Epithelial cell of alveolus of lung (primary cell): ENCODE measurements around the gene PSPN. TPM values are rescaled to one million over a fixed set of nuclear protein-coding genes. Genes with fewer than 3 reads are reported as not detected.

Experiments
- total RNA-seq: library from RNA; depleted of rRNA; stranded (reverse); fragments of >200 nt; gene quantifications from 2 replicates; pipeline ENCODE4 v1.2.1, GENCODE V29; 2015

Gene PSPN, protein sequence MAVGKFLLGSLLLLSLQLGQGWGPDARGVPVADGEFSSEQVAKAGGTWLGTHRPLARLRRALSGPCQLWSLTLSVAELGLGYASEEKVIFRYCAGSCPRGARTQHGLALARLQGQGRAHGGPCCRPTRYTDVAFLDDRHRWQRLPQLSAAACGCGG
- total RNA-seq = 0.26 and 1.4 TPM in 2 replicates

DNA sequence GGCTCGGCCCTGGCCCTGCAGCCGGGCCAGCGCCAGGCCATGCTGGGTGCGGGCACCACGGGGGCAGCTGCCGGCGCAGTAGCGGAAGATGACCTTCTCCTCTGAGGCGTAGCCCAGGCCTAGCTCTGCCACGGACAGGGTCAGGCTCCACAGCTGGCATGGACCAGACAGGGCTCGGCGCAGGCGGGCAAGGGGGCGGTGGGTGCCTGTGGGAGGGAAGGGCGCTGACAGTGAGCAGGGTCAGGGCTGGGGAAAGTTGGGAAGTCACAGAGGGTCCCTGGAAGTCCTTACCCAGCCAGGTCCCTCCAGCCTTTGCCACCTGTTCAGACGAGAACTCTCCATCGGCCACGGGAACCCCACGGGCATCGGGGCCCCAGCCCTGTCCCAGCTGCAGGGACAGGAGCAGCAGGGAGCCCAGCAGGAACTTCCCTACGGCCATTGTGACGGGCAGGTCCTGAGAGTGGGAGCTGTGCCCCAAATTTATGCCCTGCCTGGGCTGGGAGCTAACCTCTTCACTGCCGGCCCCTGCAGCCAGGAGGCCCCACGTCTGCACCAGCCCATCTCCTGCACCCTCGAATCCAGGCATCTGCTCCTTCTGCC, at the start of gene PSPN:
PSPN (minus strand) TSS at position 523 of the 600 bp plus-strand sequence; CDS start at position 439, 84 bp downstream.

DNA sequence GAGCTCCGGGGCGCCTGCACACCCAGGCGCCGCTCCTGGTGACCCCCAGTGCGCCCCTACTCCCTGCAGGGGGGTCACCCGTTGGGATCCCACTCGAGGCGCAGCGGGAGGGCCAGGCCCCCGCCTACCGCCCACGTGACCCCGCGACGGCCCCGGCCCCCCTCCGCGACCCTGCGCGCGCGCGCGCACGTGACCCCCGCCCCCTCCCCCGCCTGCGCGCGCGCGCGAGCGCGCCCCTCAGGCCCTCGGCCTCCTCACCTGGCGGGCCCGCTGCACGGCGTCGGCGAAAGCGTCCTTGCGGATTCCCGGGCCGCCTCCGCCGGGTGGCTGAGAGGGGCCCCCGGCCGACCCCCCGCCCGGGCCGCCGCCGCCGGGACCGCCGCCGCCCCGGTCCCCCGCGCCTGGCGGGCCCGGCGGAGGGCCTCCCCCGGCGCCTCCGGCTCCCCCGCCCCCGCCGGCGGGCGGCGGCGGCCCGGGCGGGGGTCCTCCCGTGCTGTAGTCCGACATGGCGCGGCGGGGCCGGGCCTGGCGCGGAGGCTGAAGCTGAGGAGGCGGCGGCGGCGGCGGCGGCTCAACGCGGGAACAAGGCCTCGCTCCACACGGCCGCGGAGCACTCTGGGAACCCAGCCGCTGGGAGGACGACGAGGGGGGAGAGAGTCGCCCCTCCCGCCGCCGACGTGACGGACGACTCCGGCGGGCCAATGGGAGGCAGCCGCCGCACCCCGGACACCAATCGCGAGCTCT, 48.6 kb upstream of the PSPN start, which contains the start of gene KHSRP:
KHSRP (minus strand) TSS at position 617 of the 744 bp plus-strand sequence; CDS start at position 507, 110 bp downstream.

DNA sequence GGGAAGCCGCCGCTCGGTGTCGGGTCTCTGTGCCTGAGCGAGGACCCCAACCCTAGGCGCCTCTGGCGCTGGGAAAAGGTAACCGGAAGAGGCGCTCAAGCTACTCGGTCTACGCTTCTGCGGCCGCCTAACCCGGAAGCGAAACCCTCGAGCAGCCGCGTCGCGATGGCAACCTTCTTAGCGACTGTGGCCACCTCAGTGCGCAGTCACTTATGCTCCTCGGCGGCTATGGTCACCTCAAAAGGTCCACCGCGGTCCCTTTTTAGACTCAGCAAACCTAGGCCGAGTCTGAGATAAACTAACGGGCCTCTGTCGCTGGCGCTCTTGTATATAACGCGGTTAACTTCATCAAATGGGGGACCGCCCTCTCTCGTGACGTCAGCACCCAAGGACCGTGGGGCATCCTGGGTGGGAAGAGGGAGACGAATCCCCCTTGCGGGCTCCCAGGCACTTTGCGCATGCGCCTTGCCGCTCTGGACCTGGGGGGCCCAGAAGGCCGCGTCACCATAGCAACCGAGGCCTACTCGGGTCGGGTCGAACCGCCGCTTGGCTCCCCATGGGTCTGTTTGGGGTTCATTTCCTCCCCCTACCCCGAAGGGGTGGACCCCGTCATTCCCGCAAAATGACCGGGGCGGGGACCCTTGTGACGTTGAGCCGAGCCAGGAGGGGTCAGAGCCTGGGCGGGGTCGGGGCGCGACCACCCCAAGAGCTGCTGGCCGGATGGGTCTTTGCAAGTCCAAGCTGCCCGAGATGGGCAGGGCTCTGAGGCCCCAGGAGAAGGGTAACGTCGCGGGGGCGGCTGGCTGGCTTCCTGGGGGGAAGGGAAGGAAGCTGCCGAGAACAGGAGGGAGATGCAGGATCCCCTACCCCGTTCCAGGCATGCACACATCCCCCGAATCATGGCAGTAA, 17.6 kb upstream of the PSPN start, which contains the start of gene GTF2F1:
GTF2F1 (minus strand) TSS at position 91 of the 909 bp plus-strand sequence. CDS start 169 bp downstream, outside the sequence.

DNA sequence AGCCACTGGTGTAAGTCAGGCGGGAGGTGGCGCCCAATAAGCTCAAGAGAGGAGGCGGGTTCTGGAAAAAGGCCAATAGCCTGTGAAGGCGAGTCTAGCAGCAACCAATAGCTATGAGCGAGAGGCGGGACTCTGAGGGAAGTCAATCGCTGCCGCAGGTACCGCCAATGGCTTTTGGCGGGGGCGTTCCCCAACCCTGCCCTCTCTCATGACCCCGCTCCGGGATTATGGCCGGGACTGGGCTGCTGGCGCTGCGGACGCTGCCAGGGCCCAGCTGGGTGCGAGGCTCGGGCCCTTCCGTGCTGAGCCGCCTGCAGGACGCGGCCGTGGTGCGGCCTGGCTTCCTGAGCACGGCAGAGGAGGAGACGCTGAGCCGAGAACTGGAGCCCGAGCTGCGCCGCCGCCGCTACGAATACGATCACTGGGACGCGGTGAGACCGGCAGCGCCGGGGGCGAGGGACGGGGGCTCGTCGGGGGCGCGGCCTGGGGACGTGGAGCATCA, 3.1 kb downstream of the PSPN start, which contains the start of gene ALKBH7:
ALKBH7 (plus strand) TSS at position 201 of the 502 bp plus-strand sequence; CDS start at position 228, 27 bp downstream.

DNA sequence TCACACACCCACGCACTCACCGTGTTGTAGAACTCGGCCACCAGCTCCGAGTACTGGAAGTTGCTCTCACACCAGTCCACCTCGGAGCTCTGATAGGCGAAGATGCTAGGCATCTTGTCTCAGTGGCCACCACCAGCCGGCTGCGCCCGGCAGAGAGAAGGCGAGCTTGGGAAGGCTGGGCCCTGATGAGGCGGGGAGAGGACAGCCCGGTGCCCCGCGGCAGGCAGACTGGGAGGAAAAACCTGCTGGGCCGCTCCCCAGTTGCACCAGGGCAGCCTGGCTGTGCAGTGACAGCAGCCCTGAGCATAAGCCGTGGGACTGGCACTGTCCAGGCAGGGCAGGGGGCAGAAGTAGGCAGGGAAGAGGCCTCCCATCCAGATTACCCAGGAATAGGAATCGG, 42.3 kb downstream of the PSPN start, which contains the start of gene ACER1:
ACER1 (minus strand) TSS at position 174 of the 400 bp plus-strand sequence; CDS start at position 113, 61 bp downstream.

Other genes starting within 250 kb of the PSPN start
- gene ACSBG2, start 240.3 kb downstream of the PSPN start, total RNA-seq = not detected in 2 replicates
- gene MLLT1, start 96.0 kb downstream of the PSPN start, total RNA-seq = 20.4 and 44.3 TPM in 2 replicates
- not detected in 2 replicates for gene ACER1, start 42.3 kb downstream of the PSPN start, total RNA-seq
- gene CLPP, start 14.4 kb downstream of the PSPN start, total RNA-seq = 128 and 177 TPM in 2 replicates
- gene ALKBH7, start 3.1 kb downstream of the PSPN start, total RNA-seq = 67.6 and 91.1 TPM in 2 replicates
- gene GTF2F1, start 17.2 kb upstream of the PSPN start, total RNA-seq = 37.9 and 71.2 TPM in 2 replicates
- gene KHSRP, start 48.9 kb upstream of the PSPN start, total RNA-seq = 182 and 196 TPM in 2 replicates
- gene SLC25A41, start 57.8 kb upstream of the PSPN start, total RNA-seq = not detected in 2 replicates
- 34.1 and 79.8 TPM in 2 replicates for gene SLC25A23, start 83.9 kb upstream of the PSPN start, total RNA-seq
- 1.7 TPM in 1 of 2 replicates, not detected in the other for gene CRB3, start 88.3 kb upstream of the PSPN start, total RNA-seq
- gene DENND1C, start 105.9 kb upstream of the PSPN start, total RNA-seq = not detected in 2 replicates
- gene TUBB4A, start 126.4 kb upstream of the PSPN start, total RNA-seq = not detected in 2 replicates
- 1.3 TPM in 1 of 2 replicates, not detected in the other for gene TNFSF9, start 155.1 kb upstream of the PSPN start, total RNA-seq
- not detected in 2 replicates for gene CD70, start 215.2 kb upstream of the PSPN start, total RNA-seq